ENCODE measurements around the gene ASTN2. TPM values are rescaled to one million over a fixed set of nuclear protein-coding genes. Genes with fewer than 3 reads are reported as not detected.

ASTN2 gene
- total and polyA plus RNA-seq, 10 of the 15 experiments (the other 5 are each of a cell fraction or from before 2014, with no cell fraction given): 1.4 to 15.7 (median 7.0) TPM

GRCh38 chr9:116471944-116472506, 942.8 kb downstream of the ASTN2 start:
- no peaks in the 10 kb centered on the region for H3K79me2 ChIP-seq (ENCODE audit: control insufficient read depth, insufficient read depth, low read length)
- TF ChIP-seq STAT3 (IDR thresholded peaks at IDR 0.05; ENCODE audit: low read depth, low read length): no peak
- no peak for TF ChIP-seq CREB1 (IDR thresholded peaks at IDR 0.05; ENCODE audit: low read depth)
- TF ChIP-seq EED (IDR thresholded peaks at IDR 0.05; ENCODE audit: low read depth): no peak
- no peak for TF ChIP-seq ETV6 (conservative IDR thresholded peaks at IDR 0.05 in 1 of 2, IDR thresholded peaks at IDR 0.05 in 1 of 2; ENCODE audit: borderline replicate concordance in 1 of 2, low read depth in 1 of 2)
- no peak for TF ChIP-seq LARP7 (IDR thresholded peaks at IDR 0.05)
- TF ChIP-seq RUNX3 (IDR thresholded peaks at IDR 0.05; ENCODE audit: low read length): no peak
- no peaks in the 10 kb centered on the region for H3K36me3 ChIP-seq (ENCODE audit: control insufficient read depth in 2 of 2, insufficient read depth in 2 of 2, low read length in 1 of 2)
- DNase-seq (ENCODE audit: low read depth, low spot score): no peak
- H2AFZ ChIP-seq (ENCODE audit: control insufficient read depth, low read depth, low read length): no peak overlapping the region
- ChIA-PET CTCF (no interaction called here), SMC1A (ENCODE audit: uncharacterized antibody, unreplicated experiment) (no interaction called here), RAD21 (ENCODE audit: unreplicated experiment) (no interaction called here), POLR2A (no interaction called here)
- no peaks in the 10 kb centered on the region for H3K4me1 ChIP-seq (ENCODE audit: control insufficient read depth, insufficient read depth, low read length)
- no peak overlapping the region for H3K4me2 ChIP-seq (ENCODE audit: control insufficient read depth, insufficient read depth)
- no TSS peak for BruUV-seq (replicated peaks)
- no peaks in the 10 kb centered on the region for H4K20me1 ChIP-seq (ENCODE audit: control insufficient read depth, insufficient read depth)
- no peak for ATAC-seq
- in situ Hi-C loops (cut with MboI): no loop called here
- no peak overlapping the region for H3K4me3 ChIP-seq
- no peaks in the 10 kb centered on the region for H3K9me3 ChIP-seq (replicated peaks; ENCODE audit: control insufficient read depth, insufficient read depth, low read length)
- H3K9ac ChIP-seq (ENCODE audit: control insufficient read depth, insufficient read depth, low read length): no peak overlapping the region
- H3K27me3 ChIP-seq (replicated peaks in 1 of 2; ENCODE audit: control insufficient read depth in 2 of 2, insufficient read depth in 2 of 2, low read length in 1 of 2): no peaks in the 10 kb centered on the region
- no peak for FAIRE-seq
- WGBS (ENCODE audit: insufficient coverage, insufficient replicate concordance, low lambda C conversion rate, missing lambda C conversion rate): 47% methylated on average over 7 of the region's 7 CpGs
- no peak overlapping the region for H3K27ac ChIP-seq (ENCODE audit: control insufficient read depth, insufficient read depth)
- intact Hi-C loops (cut with micrococcal nuclease; ENCODE audit: unreplicated experiment): no loop called here

DNA sequence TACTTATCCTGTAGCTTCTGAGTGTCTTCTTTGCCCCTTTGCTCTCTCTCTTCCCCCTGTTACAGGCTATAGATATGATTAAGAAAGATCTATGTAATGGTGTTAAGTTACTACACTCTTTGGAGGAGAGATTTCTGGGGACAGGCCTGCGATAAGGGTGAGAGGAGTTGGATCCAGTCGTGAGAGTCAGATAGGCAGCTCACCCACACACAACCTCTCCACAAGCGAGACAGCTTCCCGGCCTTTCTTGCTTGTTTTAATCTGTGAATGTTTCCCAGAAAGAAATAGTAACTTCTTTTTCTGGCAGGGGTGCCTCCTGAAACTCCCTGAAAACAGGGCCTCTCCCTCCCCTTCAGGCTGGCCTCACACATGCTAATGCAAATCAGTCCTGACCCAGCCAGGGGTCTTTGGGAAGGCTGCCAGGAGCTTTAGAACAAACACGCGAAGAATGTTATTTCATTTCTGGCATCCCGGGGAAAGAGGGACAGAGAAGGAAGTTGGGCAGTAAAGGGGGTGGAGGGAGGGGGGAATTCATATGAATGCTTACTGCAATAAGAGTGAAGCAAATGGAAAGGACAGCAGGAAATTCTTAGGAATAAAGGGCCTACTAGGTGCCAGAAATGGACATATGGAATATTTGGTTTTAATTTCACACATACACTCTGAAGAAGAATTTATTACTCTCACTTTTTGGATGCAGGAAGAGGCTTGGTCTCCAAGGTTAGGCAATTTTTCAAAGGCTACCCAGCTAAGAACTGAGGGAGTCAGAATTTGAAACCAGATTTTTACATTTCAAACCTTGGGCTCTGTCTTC, 943.6 kb downstream of the ASTN2 start:
- Histone ChIP-seq H3K9ac (ENCODE audit: control insufficient read depth, insufficient read depth, low read length) (no peak overlapping the region), H3K4me3 (no peak overlapping the region), H3K4me2 (ENCODE audit: control insufficient read depth, insufficient read depth) (no peak overlapping the region), H3K4me1 (ENCODE audit: control insufficient read depth, insufficient read depth, low read length) (no peaks in the 10 kb centered on the region), H3K27ac (ENCODE audit: control insufficient read depth, insufficient read depth) (no peak overlapping the region), H4K20me1 (ENCODE audit: control insufficient read depth, insufficient read depth) (0 out of 2 replicates have a peak, but pooled peaks cover under 1% of the 10 kb centered on the region), H3K36me3 (ENCODE audit: control insufficient read depth in 2 of 2, insufficient read depth in 2 of 2, low read length in 1 of 2) (no peaks in the 10 kb centered on the region), H3K27me3 (replicated peaks in 1 of 2; ENCODE audit: control insufficient read depth in 2 of 2, insufficient read depth in 2 of 2, low read length in 1 of 2) (no peaks in the 10 kb centered on the region), H3K79me2 (ENCODE audit: control insufficient read depth, insufficient read depth, low read length) (no peaks in the 10 kb centered on the region), H2AFZ (ENCODE audit: control insufficient read depth, low read depth, low read length) (no peak overlapping the region), H3K9me3 (replicated peaks; ENCODE audit: control insufficient read depth, insufficient read depth, low read length) (no peaks in the 10 kb centered on the region)
- DNase-seq (ENCODE audit: low read depth, low spot score) (no peak), ATAC-seq (no peak), FAIRE-seq (no peak)
- CTCF ChIA-PET: no interaction called here
- intact Hi-C loops (cut with micrococcal nuclease; ENCODE audit: unreplicated experiment) (no loop called here), in situ Hi-C loops (cut with MboI) (no loop called here)
- POLR2A ChIA-PET: interaction anchor here (0.6 kb wide), 1 partner anchor 1956 kb away, joined by 5 read pairs; no protein-coding TSS in a partner anchor
- no TSS peak for BruUV-seq (replicated peaks)
- RAD21 ChIA-PET (ENCODE audit: unreplicated experiment): no interaction called here
- SMC1A ChIA-PET (ENCODE audit: uncharacterized antibody, unreplicated experiment): no interaction called here
- 84% methylated on average over 7 of the region's 7 CpGs for WGBS (ENCODE audit: insufficient coverage, insufficient replicate concordance, low lambda C conversion rate, missing lambda C conversion rate)
- TF ChIP-seq NFYB (IDR thresholded peaks at IDR 0.05; ENCODE audit: insufficient read depth, low read depth, low read length): no peak
- no peak for TF ChIP-seq EZH2 (IDR thresholded peaks at IDR 0.05; ENCODE audit: borderline replicate concordance, control insufficient read depth, low read depth, low read length)
- TF ChIP-seq ZNF217 (IDR thresholded peaks at IDR 0.05): no peak
- no peak for TF ChIP-seq EGR1 (IDR thresholded peaks at IDR 0.05; ENCODE audit: borderline replicate concordance in 1 of 2, low read depth in 2 of 2, low read length in 2 of 2)
- TF ChIP-seq, protein P1, sequence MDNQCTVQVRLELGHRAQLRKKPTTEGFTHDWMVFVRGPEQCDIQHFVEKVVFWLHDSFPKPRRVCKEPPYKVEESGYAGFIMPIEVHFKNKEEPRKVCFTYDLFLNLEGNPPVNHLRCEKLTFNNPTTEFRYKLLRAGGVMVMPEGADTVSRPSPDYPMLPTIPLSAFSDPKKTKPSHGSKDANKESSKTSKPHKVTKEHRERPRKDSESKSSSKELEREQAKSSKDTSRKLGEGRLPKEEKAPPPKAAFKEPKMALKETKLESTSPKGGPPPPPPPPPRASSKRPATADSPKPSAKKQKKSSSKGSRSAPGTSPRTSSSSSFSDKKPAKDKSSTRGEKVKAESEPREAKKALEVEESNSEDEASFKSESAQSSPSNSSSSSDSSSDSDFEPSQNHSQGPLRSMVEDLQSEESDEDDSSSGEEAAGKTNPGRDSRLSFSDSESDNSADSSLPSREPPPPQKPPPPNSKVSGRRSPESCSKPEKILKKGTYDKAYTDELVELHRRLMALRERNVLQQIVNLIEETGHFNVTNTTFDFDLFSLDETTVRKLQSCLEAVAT (IDR thresholded peaks at IDR 0.05): no peak
- no peak for TF ChIP-seq TARDBP (IDR thresholded peaks at IDR 0.05; ENCODE audit: borderline replicate concordance)
- no peak for TF ChIP-seq E2F8 (IDR thresholded peaks at IDR 0.05; ENCODE audit: low read depth, partially characterized antibody)
